K562 (cell line): ENCODE results near the gene TMEM121B. TPM values are rescaled to one million over a fixed set of nuclear protein-coding genes. Genes with fewer than 3 reads are reported as not detected.
A peak's percentile ranks its signal among the peaks of the same experiment; 100 is the strongest.

ENCODE experiments used
- ATAC-seq: fragments of 200-7000 bp; cut with Tn5 transposase; 3 replicates; pipeline ENCODE4 v1.9.1; 2020; ENCODE audit warnings: moderate library complexity
- BruUV-seq: library from RNA; stranded (reverse); fragments of 400-500 nt; replicated peaks from 2 replicates; lab custom pipeline; 2021; lab: Mats Ljungman, UMichigan
- CTCF ChIA-PET: fragments of 300-600 bp; formaldehyde crosslinking; extraction: SDS; loops from one replicate; lab custom pipeline; 2021; ENCODE audit warnings: low intra/inter-chr PET ratio; lab: Yijun Ruan, JAX
- POLR2A ChIA-PET: fragments of 300-600, 350-650 bp; sonication (Branson Sonifier 250); formaldehyde crosslinking; extraction: SDS; loops from one replicate; lab custom pipeline; 2021; ENCODE audit warnings: antibody characterized with exemption, inconsistent platforms; lab: Yijun Ruan, JAX
- DNase-seq, 4 experiments: peaks; one replicate each; pipeline versions ENCODE4 v3.0.0 to v3.0.0-alpha.2; 2011 to 2018; ENCODE audit warnings: low spot score in 3 of 4, mixed read lengths in 3 of 4; ENCODE audit errors: extremely low read depth in 1 of 4
- FAIRE-seq: peaks from 2 replicates; lab custom pipeline; 2011; peaks lifted over from hg19 to GRCh38; lab: Jason Lieb, UNC
- H2AFZ ChIP-seq: 2 replicates; pipeline ENCODE4 v1.6.0; 2011; ENCODE audit warnings: low read depth, low read length, control low read depth, inconsistent platforms
- H3K27ac ChIP-seq: fragments of 200-600 bp; 3 replicates; pipeline ENCODE4 v1.8.0; 2011; ENCODE audit warnings: low read depth, mild to moderate bottlenecking, control low read depth, inconsistent platforms, low read length, moderate library complexity, mixed read lengths; ENCODE audit errors: extremely low read depth
- H3K27me3 ChIP-seq, 2 experiments: fragments of 300-600 bp in 1 of 2; 2 replicates in 1 of 2; 3 replicates in 1 of 2; pipeline versions ENCODE4 v1.6.0 to v1.8.0; 2011; ENCODE audit warnings: inconsistent platforms in 2 of 2, low read length in 2 of 2, mild to moderate bottlenecking in 1 of 2, mixed read lengths in 1 of 2, moderate library complexity in 1 of 2; ENCODE audit not compliant: control insufficient read depth in 2 of 2, insufficient read depth in 2 of 2
- H3K36me3 ChIP-seq: fragments of 300-600 bp; 3 replicates; pipeline ENCODE4 v1.8.0; 2011; ENCODE audit warnings: mild to moderate bottlenecking, low read length, inconsistent platforms; ENCODE audit not compliant: control insufficient read depth, insufficient read depth
- H3K4me1 ChIP-seq, 2 experiments: fragments of 200-600 bp in 1 of 2; replicated peaks in 1 of 2; 2 replicates in 1 of 2; 3 replicates in 1 of 2; pipeline versions ENCODE4 v1.5.1 to v1.8.0; 2011; ENCODE audit warnings: inconsistent platforms in 2 of 2, low read length in 2 of 2, mild to moderate bottlenecking in 1 of 2, mixed read lengths in 1 of 2, moderate library complexity in 1 of 2; ENCODE audit not compliant: control insufficient read depth in 2 of 2, insufficient read depth in 2 of 2
- H3K4me2 ChIP-seq: 2 replicates; pipeline ENCODE4 v1.6.1; 2011; ENCODE audit warnings: low read length, control low read depth, inconsistent platforms, mixed read lengths; ENCODE audit not compliant: insufficient read depth
- H3K4me3 ChIP-seq: fragments of 200-600 bp; sonication (generic), shearing (Covaris generic); 2 replicates; pipeline ENCODE4 v1.5.1; 2016; ENCODE audit warnings: control low read depth, inconsistent platforms
- H3K79me2 ChIP-seq: fragments of 200-600 bp; 3 replicates; pipeline ENCODE4 v1.8.0; 2011; ENCODE audit warnings: low read length, inconsistent platforms; ENCODE audit not compliant: control insufficient read depth, insufficient read depth
- H3K9ac ChIP-seq, 2 experiments: 2 replicates each; pipeline versions ENCODE4 v1.6.0 to v1.6.1; 2011; ENCODE audit warnings: low read depth in 2 of 2, low read length in 2 of 2, control low read depth in 1 of 2, inconsistent platforms in 1 of 2, mild to moderate bottlenecking in 1 of 2, mixed read lengths in 1 of 2; ENCODE audit not compliant: insufficient read depth in 1 of 2
- H3K9me1 ChIP-seq: one replicate; pipeline ENCODE4 v1.6.0; 2011; ENCODE audit warnings: inconsistent platforms, mild to moderate bottlenecking, low read length, moderate library complexity; ENCODE audit not compliant: control insufficient read depth, insufficient read depth
- H3K9me3 ChIP-seq: replicated peaks from 2 replicates; pipeline ENCODE4 v1.5.1; 2011; ENCODE audit warnings: low read depth, low read length, inconsistent platforms; ENCODE audit not compliant: control insufficient read depth, insufficient read depth
- H4K20me1 ChIP-seq: replicated peaks from 2 replicates; pipeline ENCODE4 v1.6.1; 2011; ENCODE audit warnings: low read length, inconsistent platforms, mixed read lengths; ENCODE audit not compliant: control insufficient read depth, insufficient read depth
- CEBPB ChIP-seq: fragments of 450-650 bp; IDR thresholded peaks from 2 replicates; pipeline ENCODE4 v1.6.1; 2016; ENCODE audit warnings: missing genetic modification characterization, missing compliant biosample characterization
- FIP1L1 ChIP-seq: fragments of 200-400 bp; formaldehyde crosslinking; IDR thresholded peaks from 2 replicates; pipeline ENCODE4 v1.6.1; 2018; ENCODE audit warnings: mild to moderate bottlenecking, low read depth, low read length; ENCODE audit not compliant: poor library complexity, severe bottlenecking
- ZNF24 ChIP-seq: fragments of 450-650 bp; IDR thresholded peaks from 2 replicates; pipeline ENCODE4 v1.6.1; 2016
- WGBS: fragments of 100-300 bp; shearing (Covaris generic); methylation state at CpG from one replicate; pipeline ENCODE4 v1.1.6; 2016; ENCODE audit warnings: low coverage, mixed read lengths; ENCODE audit not compliant: insufficient coverage; ENCODE audit errors: missing lambda C conversion rate; 5-methylcytosine and 5-hydroxymethylcytosine counted together
- in situ Hi-C: fragments of 300-500 bp; cut with MboI; formaldehyde crosslinking; loops from 4 replicates; pipeline ENCODE4 v1.15.0; 2018; ENCODE audit warnings: inconsistent platforms, mixed read lengths
- intact Hi-C: fragments of 100-400 bp; cut with micrococcal nuclease; formaldehyde crosslinking; loops from 2 replicates; pipeline ENCODE4 v1.14.2; 2022
- polyA plus RNA-seq, 8 experiments: library from polyadenylated mRNA; depleted of rRNA in 4 of 8; stranded (reverse) in 5 of 8; unstranded in 3 of 8; fragments of >200 nt; fragmentation: Nextera tagmentation in 2 of 8; fragmentation: Illumina TruSeq in 1 of 8; extraction: Ambion mirVana in 2 of 8; extraction: Trizol in 1 of 8; gene quantifications; 2 replicates each; pipeline versions ENCODE4 v1.2.1 to v1.2.3, GENCODE V29; 2011 to 2014; ENCODE audit warnings: inconsistent platforms in 1 of 8, missing spikeins in 1 of 8
- total RNA-seq, 7 experiments: library from RNA; depleted of rRNA in 6 of 7; stranded (reverse); fragments of >200 nt in 6 of 7; fragmentation: Illumina TruSeq in 2 of 7; extraction: Trizol in 2 of 7; gene quantifications; 2 replicates each; pipeline versions ENCODE4 v1.2.1 to v1.2.3, GENCODE V29; 2011 to 2021; ENCODE audit warnings: low replicate concordance in 1 of 7
- TF ChIP-seq, protein P1 (sequence below), 3 experiments: IDR thresholded peaks in 2 of 3; conservative IDR thresholded peaks in 1 of 3; 2 replicates each; pipeline ENCODE4 v1.5.1; 2011 to 2012; ENCODE audit warnings: low read length in 3 of 3, mild to moderate bottlenecking in 3 of 3, control low read depth in 2 of 3, improper control_type of control experiment in 1 of 3, inconsistent platforms in 1 of 3, low read depth in 1 of 3, mixed read lengths in 1 of 3, moderate library complexity in 1 of 3; ENCODE audit not compliant: insufficient read depth in 2 of 3

Gene TMEM121B
- total and polyA plus RNA-seq, 9 of the 15 experiments (the other 6 are each of a cell fraction or from before 2014, with no cell fraction given): 0.03 to 0.07 (median 0.03) TPM; not detected in 6

DNA sequence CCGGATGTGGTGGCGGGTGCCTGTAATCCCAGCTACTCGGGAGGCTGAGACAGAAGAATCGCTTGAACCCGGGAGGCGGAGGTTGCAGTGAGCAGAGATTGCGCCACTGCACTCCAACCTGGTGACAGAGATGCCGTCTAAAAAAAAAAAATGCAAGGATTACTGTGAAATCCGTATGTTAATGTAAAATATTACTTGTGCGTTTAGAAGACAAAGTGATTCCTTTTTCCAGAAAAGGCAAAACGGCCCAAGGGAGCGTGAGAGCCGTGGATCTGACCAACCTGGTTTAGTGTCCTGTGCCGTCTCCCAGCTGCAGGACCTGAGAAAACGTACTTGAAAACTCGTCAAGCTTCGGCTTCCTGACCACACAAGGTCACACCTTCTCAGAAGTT lies 37.0 kb upstream of the TMEM121B start:
- Histone ChIP-seq H4K20me1 (peaks cover 3% of the 10 kb centered on the region), H3K79me2 (peaks cover 17% of the 10 kb centered on the region), H3K9me1 (no peaks in the 10 kb centered on the region), H3K4me3 (peak overlapping the region; percentile 60), H3K9me3 (no peaks in the 10 kb centered on the region), H3K36me3 (peaks cover 7% of the 10 kb centered on the region; the same call in 2 of the 3 replicates), H3K9ac (peak overlapping the region; percentile 40 to 93; a peak in 2 of 4 replicates), H3K27me3 (peaks cover 2 to 9% of the 10 kb centered on the region in 2 experiments; a peak in 2 of 5 replicates), H3K4me2 (peak overlapping the region; percentile 86), H3K4me1 (peaks cover 12 to 23% of the 10 kb centered on the region in 2 experiments; a peak in 4 of 5 replicates), H3K27ac (peak overlapping the region; percentile 67; the same call in 2 of the 3 replicates), H2AFZ (peak overlapping the region; percentile 85)
- no TSS peak for BruUV-seq
- intact Hi-C loops: no loop called here
- TF ChIP-seq FIP1L1: no peak
- 0 out of 2 replicates have a peak, but pooled peaks have one; percentile 6 for TF ChIP-seq ZNF24
- TF ChIP-seq, protein P1, sequence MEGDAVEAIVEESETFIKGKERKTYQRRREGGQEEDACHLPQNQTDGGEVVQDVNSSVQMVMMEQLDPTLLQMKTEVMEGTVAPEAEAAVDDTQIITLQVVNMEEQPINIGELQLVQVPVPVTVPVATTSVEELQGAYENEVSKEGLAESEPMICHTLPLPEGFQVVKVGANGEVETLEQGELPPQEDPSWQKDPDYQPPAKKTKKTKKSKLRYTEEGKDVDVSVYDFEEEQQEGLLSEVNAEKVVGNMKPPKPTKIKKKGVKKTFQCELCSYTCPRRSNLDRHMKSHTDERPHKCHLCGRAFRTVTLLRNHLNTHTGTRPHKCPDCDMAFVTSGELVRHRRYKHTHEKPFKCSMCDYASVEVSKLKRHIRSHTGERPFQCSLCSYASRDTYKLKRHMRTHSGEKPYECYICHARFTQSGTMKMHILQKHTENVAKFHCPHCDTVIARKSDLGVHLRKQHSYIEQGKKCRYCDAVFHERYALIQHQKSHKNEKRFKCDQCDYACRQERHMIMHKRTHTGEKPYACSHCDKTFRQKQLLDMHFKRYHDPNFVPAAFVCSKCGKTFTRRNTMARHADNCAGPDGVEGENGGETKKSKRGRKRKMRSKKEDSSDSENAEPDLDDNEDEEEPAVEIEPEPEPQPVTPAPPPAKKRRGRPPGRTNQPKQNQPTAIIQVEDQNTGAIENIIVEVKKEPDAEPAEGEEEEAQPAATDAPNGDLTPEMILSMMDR (IDR thresholded peaks at IDR 0.05 in 2 of 3, conservative IDR thresholded peaks at IDR 0.05 in 1 of 3; ENCODE audit: insufficient read depth in 2 of 3, low read depth in 1 of 3, low read length in 3 of 3): no peak
- peak; percentile 74 for TF ChIP-seq CEBPB (tag)
- no peak for FAIRE-seq
- in situ Hi-C loops: no loop called here
- POLR2A ChIA-PET: interaction anchor here (0.8 to 0.9 kb wide), 3 partner anchors 8 to 308 kb away, joined by 3 read pairs; no protein-coding TSS in a partner anchor
- ATAC-seq: no peak
- CTCF ChIA-PET: no interaction called here
- no peak for DNase-seq
- 35% methylated on average over 12 of the region's 17 CpGs for WGBS
